Measurements from ENCODE around the gene NUTM2E. TPM values are rescaled to one million over a fixed set of nuclear protein-coding genes. Genes with fewer than 3 reads are reported as not detected.
"Not testable (repeated sequence)": the region's sequence is repeated elsewhere in the genome, so short reads cannot be mapped to it uniquely, and the experiment has no call there.

The NUTM2E gene
- total RNA-seq, 1 donor from 2014 or later: 0.07 TPM

GRCh38 chr10:79825587-79826011, 940 bp upstream of the NUTM2E start:
- H3K27me3 ChIP-seq; H2AFZ ChIP-seq (replicated peaks); H3K36me3 ChIP-seq; H3K27ac ChIP-seq; H3K9ac ChIP-seq; H3K36me3 Mint-ChIP-seq; H3K4me1 ChIP-seq; H3K9me3 Mint-ChIP-seq; H3F3A ChIP-seq (ENCODE audit: low read depth); H3K9me3 ChIP-seq (ENCODE audit: low read depth); H3K27ac Mint-ChIP-seq; H3K27me3 Mint-ChIP-seq (ENCODE audit: insufficient read depth, low read depth): not testable (repeated sequence)
- Histone ChIP-seq H3K4me2 (peak overlapping the region; percentile 66), H4K20me1 (ENCODE audit: low read depth) (peaks cover 16% of the 10 kb centered on the region), H3K79me2 (ENCODE audit: low read depth) (peaks cover 54% of the 10 kb centered on the region), H3K4me3 (peak overlapping the region; percentile 60)
- TF ChIP-seq, protein P1, sequence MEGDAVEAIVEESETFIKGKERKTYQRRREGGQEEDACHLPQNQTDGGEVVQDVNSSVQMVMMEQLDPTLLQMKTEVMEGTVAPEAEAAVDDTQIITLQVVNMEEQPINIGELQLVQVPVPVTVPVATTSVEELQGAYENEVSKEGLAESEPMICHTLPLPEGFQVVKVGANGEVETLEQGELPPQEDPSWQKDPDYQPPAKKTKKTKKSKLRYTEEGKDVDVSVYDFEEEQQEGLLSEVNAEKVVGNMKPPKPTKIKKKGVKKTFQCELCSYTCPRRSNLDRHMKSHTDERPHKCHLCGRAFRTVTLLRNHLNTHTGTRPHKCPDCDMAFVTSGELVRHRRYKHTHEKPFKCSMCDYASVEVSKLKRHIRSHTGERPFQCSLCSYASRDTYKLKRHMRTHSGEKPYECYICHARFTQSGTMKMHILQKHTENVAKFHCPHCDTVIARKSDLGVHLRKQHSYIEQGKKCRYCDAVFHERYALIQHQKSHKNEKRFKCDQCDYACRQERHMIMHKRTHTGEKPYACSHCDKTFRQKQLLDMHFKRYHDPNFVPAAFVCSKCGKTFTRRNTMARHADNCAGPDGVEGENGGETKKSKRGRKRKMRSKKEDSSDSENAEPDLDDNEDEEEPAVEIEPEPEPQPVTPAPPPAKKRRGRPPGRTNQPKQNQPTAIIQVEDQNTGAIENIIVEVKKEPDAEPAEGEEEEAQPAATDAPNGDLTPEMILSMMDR (IDR thresholded peaks at IDR 0.05): peak; percentile 27
- Mint-ChIP-seq H3K4me3 (peak overlapping the region; percentile 96), H3K4me1 (peaks cover 11% of the 10 kb centered on the region)
- DNase-seq (ENCODE audit: low spot score): peak; percentile 27

- not testable (repeated sequence) for H3K36me3 ChIP-seq; H3K9me3 ChIP-seq (ENCODE audit: low read depth); H3K27me3 Mint-ChIP-seq (ENCODE audit: insufficient read depth, low read depth); H3K27me3 ChIP-seq; H3K9me3 Mint-ChIP-seq; H3K4me1 ChIP-seq; H3F3A ChIP-seq (ENCODE audit: low read depth); H3K27ac Mint-ChIP-seq; H3K36me3 Mint-ChIP-seq
- H3K4me3 ChIP-seq: peak overlapping the region; percentile 60
- Mint-ChIP-seq H3K4me1 (peaks cover 11% of the 10 kb centered on the region), H3K4me3 (peak overlapping the region; percentile 86)
- H4K20me1 ChIP-seq (ENCODE audit: low read depth): peaks cover 16% of the 10 kb centered on the region
- peak overlapping the region; percentile 26 for H2AFZ ChIP-seq (replicated peaks)
- H3K27ac ChIP-seq: peak overlapping the region; percentile 94
- peak overlapping the region; percentile 88 for H3K9ac ChIP-seq
- peaks cover 54% of the 10 kb centered on the region for H3K79me2 ChIP-seq (ENCODE audit: low read depth)
- peak overlapping the region; percentile 66 for H3K4me2 ChIP-seq
- DNase-seq (ENCODE audit: low spot score): peak; percentile 32
Observed at GRCh38 chr10:79826131-79826495, 426 bp upstream of the NUTM2E start.

GRCh38 chr10:79833833-79834232, 7.3 kb downstream of the NUTM2E start:
- not testable (repeated sequence) for H3K27ac Mint-ChIP-seq; H3K36me3 ChIP-seq; H2AFZ ChIP-seq (replicated peaks); H3K9me3 ChIP-seq (ENCODE audit: low read depth); H3F3A ChIP-seq (ENCODE audit: low read depth); H3K9me3 Mint-ChIP-seq; H4K20me1 ChIP-seq (ENCODE audit: low read depth); DNase-seq (ENCODE audit: low spot score); H3K4me3 Mint-ChIP-seq; H3K4me2 ChIP-seq; H3K4me3 ChIP-seq; H3K4me1 ChIP-seq; H3K9ac ChIP-seq; H3K4me1 Mint-ChIP-seq; H3K27me3 Mint-ChIP-seq (ENCODE audit: insufficient read depth, low read depth); H3K27me3 ChIP-seq; H3K36me3 Mint-ChIP-seq; H3K27ac ChIP-seq
- peaks cover 10% of the 10 kb centered on the region for H3K79me2 ChIP-seq (ENCODE audit: low read depth)

- not testable (repeated sequence) for H3K79me2 ChIP-seq (ENCODE audit: low read depth); H3K27ac Mint-ChIP-seq; DNase-seq (ENCODE audit: low spot score); H3K27ac ChIP-seq; H3K4me3 ChIP-seq; H4K20me1 ChIP-seq (ENCODE audit: low read depth); H3K27me3 ChIP-seq; H3K9ac ChIP-seq; H3K9me3 ChIP-seq (ENCODE audit: low read depth); H3K36me3 Mint-ChIP-seq; H3K36me3 ChIP-seq; H3K4me2 ChIP-seq; H3K27me3 Mint-ChIP-seq (ENCODE audit: insufficient read depth, low read depth); H2AFZ ChIP-seq (replicated peaks); H3K4me1 Mint-ChIP-seq; H3K4me1 ChIP-seq; H3K9me3 Mint-ChIP-seq; H3F3A ChIP-seq (ENCODE audit: low read depth); H3K4me3 Mint-ChIP-seq
Observed at GRCh38 chr10:79835891-79836290, 9.4 kb downstream of the NUTM2E start.

DNA sequence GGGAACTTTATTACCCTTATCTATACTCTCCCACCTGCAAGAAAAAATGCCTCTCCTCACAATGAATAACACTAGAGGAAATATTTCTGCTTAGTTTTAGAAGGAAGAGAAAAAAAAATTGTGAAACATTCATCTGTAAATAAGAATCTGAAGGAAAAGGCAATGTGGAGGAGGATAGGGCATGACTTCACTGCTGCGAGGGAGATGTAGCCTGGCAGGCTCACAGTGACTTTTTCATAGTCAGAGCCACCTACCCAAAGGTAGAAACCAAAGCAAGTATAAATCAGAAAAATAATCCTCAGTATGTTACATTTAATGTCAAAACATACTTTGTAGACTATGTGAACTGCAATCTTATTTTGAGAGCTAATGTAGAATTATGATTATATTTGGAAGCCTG, 10.4 kb downstream of the NUTM2E start:
- H3K79me2 ChIP-seq (ENCODE audit: low read depth); H3K9me3 Mint-ChIP-seq; H3F3A ChIP-seq (ENCODE audit: low read depth); H3K36me3 Mint-ChIP-seq; H3K36me3 ChIP-seq; H3K9me3 ChIP-seq (ENCODE audit: low read depth); H3K27ac Mint-ChIP-seq; H3K27me3 Mint-ChIP-seq (ENCODE audit: insufficient read depth, low read depth); H3K4me1 ChIP-seq; H3K4me2 ChIP-seq; H3K27me3 ChIP-seq; H3K4me3 ChIP-seq; H3K27ac ChIP-seq; H3K9ac ChIP-seq; DNase-seq (ENCODE audit: low spot score); H2AFZ ChIP-seq (replicated peaks); H3K4me1 Mint-ChIP-seq; H3K4me3 Mint-ChIP-seq; H4K20me1 ChIP-seq (ENCODE audit: low read depth): not testable (repeated sequence)

DNA sequence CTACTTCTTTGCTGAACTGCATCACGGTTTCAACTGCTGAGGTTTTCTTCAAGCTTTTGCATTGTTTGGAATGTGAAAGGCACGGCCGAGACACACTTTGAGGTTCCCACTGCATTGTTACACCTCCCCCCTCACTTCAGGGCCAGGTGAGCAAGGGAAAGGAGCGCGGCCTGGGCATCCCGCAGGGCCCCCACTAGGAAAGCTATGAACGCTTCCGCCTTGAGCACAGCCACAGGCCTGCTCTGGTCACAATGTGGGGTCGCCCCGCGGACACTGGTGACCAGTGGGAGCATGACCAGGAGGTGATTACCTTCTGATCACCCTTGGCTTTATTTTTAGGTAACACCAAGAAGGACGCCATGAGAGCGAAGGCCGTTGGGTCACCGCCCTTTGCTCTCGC, 11.9 kb downstream of the NUTM2E start:
- not testable (repeated sequence) for H3K36me3 Mint-ChIP-seq; H3K27me3 ChIP-seq; H3K79me2 ChIP-seq (ENCODE audit: low read depth); H3K4me3 Mint-ChIP-seq; H3K9me3 ChIP-seq (ENCODE audit: low read depth); H4K20me1 ChIP-seq (ENCODE audit: low read depth); H3K9ac ChIP-seq; H3K4me1 Mint-ChIP-seq; H3K4me3 ChIP-seq; H3K27ac Mint-ChIP-seq; H3K4me2 ChIP-seq; DNase-seq (ENCODE audit: low spot score); H3K27me3 Mint-ChIP-seq (ENCODE audit: insufficient read depth, low read depth); H3K36me3 ChIP-seq; H3K4me1 ChIP-seq; H3K27ac ChIP-seq; H2AFZ ChIP-seq (replicated peaks); H3F3A ChIP-seq (ENCODE audit: low read depth); H3K9me3 Mint-ChIP-seq

DNA sequence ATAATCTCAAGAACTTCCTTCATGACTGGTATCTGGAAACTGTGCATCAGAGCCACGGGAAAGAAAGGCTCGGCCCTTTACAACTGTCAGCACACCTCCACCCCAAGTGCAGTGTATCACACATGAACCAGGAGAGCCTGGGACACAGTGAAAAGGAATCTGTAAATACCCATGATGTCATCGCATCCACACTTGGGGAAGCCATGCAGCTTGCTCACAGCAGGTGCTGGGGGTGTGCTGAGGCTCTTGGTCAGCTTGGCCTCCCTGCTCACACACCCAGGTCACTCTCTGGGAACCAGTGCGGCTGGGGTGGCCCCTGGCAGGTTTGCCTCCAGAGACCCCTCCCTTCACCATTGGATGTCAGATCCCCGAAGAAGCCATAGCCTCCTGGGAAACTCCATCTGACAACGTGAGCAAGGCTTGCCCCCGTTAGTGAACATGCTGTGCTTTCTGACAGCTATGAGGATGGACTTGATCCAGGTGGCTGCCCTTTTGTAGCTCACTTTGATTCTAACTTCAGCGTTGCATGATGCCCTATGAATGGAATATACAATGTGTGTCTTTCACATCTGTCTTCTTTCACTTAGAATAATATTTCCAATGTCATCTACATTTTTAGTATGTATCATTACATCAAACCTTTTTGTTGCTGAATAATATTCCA, 26.8 kb downstream of the NUTM2E start:
- H3K4me1 ChIP-seq; H3K27ac Mint-ChIP-seq; H3K4me1 Mint-ChIP-seq; H3K9ac ChIP-seq; H3K27me3 ChIP-seq; H3K27me3 Mint-ChIP-seq (ENCODE audit: insufficient read depth, low read depth); H3K9me3 Mint-ChIP-seq; H3K27ac ChIP-seq; H3K79me2 ChIP-seq (ENCODE audit: low read depth); H3K36me3 ChIP-seq; H3K4me3 ChIP-seq; H3K4me2 ChIP-seq; H2AFZ ChIP-seq (replicated peaks); H4K20me1 ChIP-seq (ENCODE audit: low read depth); H3K4me3 Mint-ChIP-seq; H3F3A ChIP-seq (ENCODE audit: low read depth); H3K36me3 Mint-ChIP-seq; DNase-seq (ENCODE audit: low spot score); H3K9me3 ChIP-seq (ENCODE audit: low read depth): not testable (repeated sequence)

GRCh38 chr10:79862269-79862668, 35.7 kb downstream of the NUTM2E start:
- not testable (repeated sequence) for H3K27me3 ChIP-seq; H3K27me3 Mint-ChIP-seq (ENCODE audit: insufficient read depth, low read depth); H3K9me3 Mint-ChIP-seq; DNase-seq (ENCODE audit: low spot score); H3K4me3 ChIP-seq; H3K27ac Mint-ChIP-seq; H3K36me3 Mint-ChIP-seq; H3K4me1 Mint-ChIP-seq; H3K4me2 ChIP-seq; H3K4me1 ChIP-seq; H2AFZ ChIP-seq (replicated peaks); H3F3A ChIP-seq (ENCODE audit: low read depth); H3K9ac ChIP-seq; H4K20me1 ChIP-seq (ENCODE audit: low read depth); H3K4me3 Mint-ChIP-seq; H3K27ac ChIP-seq; H3K36me3 ChIP-seq; H3K9me3 ChIP-seq (ENCODE audit: low read depth); H3K79me2 ChIP-seq (ENCODE audit: low read depth)

Measured in neural progenitor cell (in vitro differentiated cells).